Measurements from ENCODE around the gene CNPY3. TPM values are rescaled to one million over a fixed set of nuclear protein-coding genes. Genes with fewer than 3 reads are reported as not detected.

The CNPY3 gene
- total RNA-seq, 1 donor from 2014 or later, result 63.7 TPM

DNA sequence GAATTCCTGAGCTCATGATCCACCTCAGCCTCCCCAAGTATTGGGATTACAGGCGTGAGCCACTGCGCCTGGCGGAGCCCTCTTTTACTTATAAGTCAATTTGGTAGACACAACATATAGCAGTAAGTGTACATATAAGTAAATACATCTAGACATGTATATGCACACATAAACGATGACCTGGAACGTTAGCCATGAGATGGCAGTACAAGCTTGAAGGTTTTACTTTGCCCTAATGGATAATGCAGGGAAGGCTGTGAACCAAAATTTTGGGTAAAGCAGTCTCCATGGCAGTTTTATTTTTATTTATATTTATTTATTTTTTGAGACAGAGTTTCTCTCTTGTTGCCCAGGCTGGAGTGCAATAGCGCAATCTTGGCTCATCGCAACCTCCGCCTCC is 28.8 kb downstream of the CNPY3 start:
- DNase-seq (no peak), ATAC-seq (no peak)
- intact Hi-C loops (cut with DNase I), result no loop called here

DNA sequence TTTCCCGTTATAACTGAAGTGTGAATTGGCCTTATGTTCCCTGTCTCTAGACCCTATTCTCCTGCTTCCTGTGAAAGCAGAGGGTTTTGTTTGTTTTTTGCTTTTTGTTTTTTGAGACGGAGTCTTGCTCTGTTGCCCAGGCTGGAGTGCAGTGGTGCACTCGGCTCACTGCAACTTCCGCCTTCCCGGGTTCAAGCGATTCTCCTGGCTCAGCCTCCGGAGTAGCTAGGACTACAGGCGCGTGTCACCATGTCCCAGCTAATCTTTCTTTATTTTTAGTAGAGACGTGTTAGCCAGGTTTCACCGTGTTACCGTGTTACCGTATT is 30.6 kb downstream of the CNPY3 start:
- no peak for DNase-seq
- H3K27me3 ChIP-seq, result no peaks in the 10 kb centered on the region
- H3K36me3 ChIP-seq, result peaks cover 22% of the 10 kb centered on the region
- peaks cover 19% of the 10 kb centered on the region for H3K4me1 ChIP-seq
- TF ChIP-seq, protein P1, sequence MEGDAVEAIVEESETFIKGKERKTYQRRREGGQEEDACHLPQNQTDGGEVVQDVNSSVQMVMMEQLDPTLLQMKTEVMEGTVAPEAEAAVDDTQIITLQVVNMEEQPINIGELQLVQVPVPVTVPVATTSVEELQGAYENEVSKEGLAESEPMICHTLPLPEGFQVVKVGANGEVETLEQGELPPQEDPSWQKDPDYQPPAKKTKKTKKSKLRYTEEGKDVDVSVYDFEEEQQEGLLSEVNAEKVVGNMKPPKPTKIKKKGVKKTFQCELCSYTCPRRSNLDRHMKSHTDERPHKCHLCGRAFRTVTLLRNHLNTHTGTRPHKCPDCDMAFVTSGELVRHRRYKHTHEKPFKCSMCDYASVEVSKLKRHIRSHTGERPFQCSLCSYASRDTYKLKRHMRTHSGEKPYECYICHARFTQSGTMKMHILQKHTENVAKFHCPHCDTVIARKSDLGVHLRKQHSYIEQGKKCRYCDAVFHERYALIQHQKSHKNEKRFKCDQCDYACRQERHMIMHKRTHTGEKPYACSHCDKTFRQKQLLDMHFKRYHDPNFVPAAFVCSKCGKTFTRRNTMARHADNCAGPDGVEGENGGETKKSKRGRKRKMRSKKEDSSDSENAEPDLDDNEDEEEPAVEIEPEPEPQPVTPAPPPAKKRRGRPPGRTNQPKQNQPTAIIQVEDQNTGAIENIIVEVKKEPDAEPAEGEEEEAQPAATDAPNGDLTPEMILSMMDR (IDR thresholded peaks at IDR 0.05), result no peak
- H3K9me3 ChIP-seq, result no peaks in the 10 kb centered on the region
- intact Hi-C loops (cut with DNase I), result no loop called here
- H3K27ac ChIP-seq, result peak overlapping the region; percentile 55
- ATAC-seq, result no peak
- H3K4me3 ChIP-seq, result peak overlapping the region; percentile 60

More for the DNA sequence above, 28.8 kb downstream of the CNPY3 start:
- no peaks in the 10 kb centered on the region for H3K9me3 ChIP-seq
- H3K4me3 ChIP-seq, result no peak overlapping the region
- TF ChIP-seq, protein P1 (IDR thresholded peaks at IDR 0.05), result no peak
- H3K27me3 ChIP-seq, result no peaks in the 10 kb centered on the region
- peaks cover 19% of the 10 kb centered on the region for H3K4me1 ChIP-seq
- no peak overlapping the region for H3K27ac ChIP-seq
- peaks cover 8% of the 10 kb centered on the region for H3K36me3 ChIP-seq

DNA sequence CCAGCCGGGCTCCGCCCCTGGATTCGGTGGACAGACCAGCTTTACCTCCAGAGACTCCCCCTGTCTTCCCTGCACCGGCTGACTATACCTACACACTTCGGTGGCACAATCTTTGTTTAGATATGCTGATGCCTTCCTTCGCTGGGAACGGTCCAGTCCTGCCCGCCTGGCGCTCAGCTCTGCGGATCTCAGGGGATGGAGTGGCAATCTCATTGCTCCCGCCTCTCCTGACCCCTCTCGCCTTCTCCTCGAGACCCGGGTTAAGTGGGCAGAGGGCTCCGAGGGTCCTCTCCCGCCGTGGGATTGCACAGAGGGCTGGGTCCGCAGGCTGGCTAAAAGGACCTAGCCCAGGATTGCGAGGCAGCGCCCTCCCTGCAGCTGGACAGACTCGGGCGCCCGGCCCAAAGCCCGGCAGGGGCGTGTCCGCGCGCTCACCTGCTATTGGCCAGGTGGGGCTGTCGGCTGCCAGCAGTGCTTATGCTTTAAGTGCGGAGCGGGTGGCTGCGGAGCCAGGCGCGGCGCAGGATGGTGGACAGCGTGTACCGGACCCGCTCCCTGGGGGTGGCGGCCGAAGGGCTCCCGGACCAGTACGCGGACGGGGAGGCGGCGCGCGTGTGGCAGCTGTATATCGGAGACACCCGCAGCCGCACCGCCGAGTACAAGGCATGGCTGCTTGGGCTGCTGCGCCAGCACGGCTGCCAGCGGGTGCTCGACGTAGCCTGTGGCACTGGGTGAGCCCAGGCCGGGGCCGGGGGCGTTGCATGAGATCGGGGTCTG is 31.2 kb downstream of the CNPY3 start, which contains the start of gene GNMT:
Gene GNMT (plus strand): TSS at position 512 of the 777 bp plus-strand sequence. CDS start 14 bp downstream, at position 526.
- ATAC-seq, result peak; percentile 94
- H3K4me1 ChIP-seq, result peaks cover 19% of the 10 kb centered on the region
- H3K27me3 ChIP-seq, result no peaks in the 10 kb centered on the region
- H3K9me3 ChIP-seq, result no peaks in the 10 kb centered on the region
- DNase-seq, result peak; percentile 92
- H3K4me3 ChIP-seq, result peak within 1 kb of the TSS; percentile 60
- TF ChIP-seq, protein P1 (IDR thresholded peaks at IDR 0.05), result no peak
- intact Hi-C loops (cut with DNase I), result no loop called here
- H3K36me3 ChIP-seq, result peaks cover 28% of the 10 kb centered on the region
- peak within 1 kb of the TSS; percentile 55 for H3K27ac ChIP-seq

DNA sequence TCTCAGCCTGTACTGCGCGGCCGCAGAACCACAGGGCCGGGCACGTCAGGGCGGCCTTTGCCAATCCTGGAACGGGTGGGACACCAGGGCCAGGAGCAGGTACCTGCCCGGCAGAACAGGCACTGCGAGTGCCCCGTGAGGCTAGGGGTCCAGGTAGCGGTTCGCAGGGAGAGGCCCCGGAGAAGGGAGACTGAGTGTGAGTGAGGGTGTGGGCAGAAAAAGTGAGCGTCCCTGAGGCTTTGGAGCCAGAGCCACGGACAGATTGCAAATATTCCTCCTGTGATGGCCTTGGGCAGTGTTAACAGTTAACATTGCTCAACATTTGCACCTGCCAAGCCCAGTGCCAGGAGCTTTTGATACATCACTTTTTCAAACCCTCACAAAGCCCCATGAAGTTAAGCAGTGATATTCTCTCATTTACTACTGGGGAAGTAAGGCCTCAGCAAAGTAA is 31.8 kb downstream of the CNPY3 start:
- H3K27ac ChIP-seq, result peak overlapping the region; percentile 55
- ATAC-seq, result peak; percentile 4
- DNase-seq, result no peak
- H3K4me1 ChIP-seq, result peaks cover 19% of the 10 kb centered on the region
- H3K4me3 ChIP-seq, result peak overlapping the region; percentile 60
- TF ChIP-seq, protein P1 (IDR thresholded peaks at IDR 0.05), result no peak
- peaks cover 33% of the 10 kb centered on the region for H3K36me3 ChIP-seq
- no peaks in the 10 kb centered on the region for H3K27me3 ChIP-seq
- H3K9me3 ChIP-seq, result no peaks in the 10 kb centered on the region
- intact Hi-C loops (cut with DNase I), result no loop called here

DNA sequence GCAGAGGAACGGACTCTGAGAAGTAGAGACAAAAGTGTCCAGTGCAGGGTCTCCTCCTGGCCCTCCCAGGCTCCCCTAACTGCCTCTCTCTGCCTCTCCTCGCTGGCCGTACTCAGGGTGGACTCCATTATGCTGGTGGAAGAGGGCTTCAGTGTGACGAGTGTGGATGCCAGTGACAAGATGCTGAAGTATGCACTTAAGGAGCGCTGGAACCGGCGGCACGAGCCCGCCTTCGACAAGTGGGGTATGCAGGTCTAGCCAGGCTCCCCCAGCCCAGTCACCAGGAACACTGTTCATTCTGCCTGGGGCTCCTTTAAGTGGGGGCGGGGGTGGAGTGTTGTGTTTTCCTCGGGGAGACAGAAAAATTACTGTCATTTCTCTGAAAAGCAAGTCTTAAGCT is 32.8 kb downstream of the CNPY3 start:
- Histone ChIP-seq H3K4me1 (peaks cover 19% of the 10 kb centered on the region), H3K27me3 (no peaks in the 10 kb centered on the region), H3K4me3 (no peak overlapping the region), H3K27ac (no peak overlapping the region), H3K36me3 (peaks cover 40% of the 10 kb centered on the region), H3K9me3 (no peaks in the 10 kb centered on the region)
- DNase-seq (no peak), ATAC-seq (no peak)
- intact Hi-C loops (cut with DNase I), result no loop called here
- TF ChIP-seq, protein P1 (IDR thresholded peaks at IDR 0.05), result no peak
